ENCODE data around the gene HGF.

The HGF gene

DNA sequence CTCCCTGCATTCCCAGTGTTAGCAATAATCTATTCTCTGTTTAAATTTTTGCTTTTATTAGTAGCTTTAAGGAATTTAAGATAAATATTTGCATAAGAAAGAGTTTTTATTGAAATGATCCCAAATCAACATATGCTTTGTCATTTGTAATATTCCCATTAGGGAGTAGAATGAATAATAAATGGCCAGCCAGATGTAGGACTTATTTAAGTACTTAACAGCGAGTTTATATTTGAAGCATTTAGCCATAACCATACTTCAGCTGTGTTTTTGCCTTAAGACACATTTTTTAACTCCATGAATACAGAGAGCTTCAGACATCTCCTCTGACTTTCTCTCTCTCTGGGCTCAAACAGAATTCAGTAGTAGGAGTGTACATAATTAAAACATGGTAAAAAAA, 103.6 kb downstream of the HGF start:
- in situ Hi-C loops (cut with HindIII; ENCODE audit: low pct_ligation_motif_present, low sequenced_read_pairs): no loop called here
- H3K36me3 ChIP-seq (replicated peaks): no peaks in the 10 kb centered on the region
- no peak overlapping the region for H3K4me3 ChIP-seq (ENCODE audit: low read depth, low read length)
- H3K27ac ChIP-seq: no peak overlapping the region
- H3K27me3 ChIP-seq (replicated peaks): no peaks in the 10 kb centered on the region
- TF ChIP-seq, protein P1, sequence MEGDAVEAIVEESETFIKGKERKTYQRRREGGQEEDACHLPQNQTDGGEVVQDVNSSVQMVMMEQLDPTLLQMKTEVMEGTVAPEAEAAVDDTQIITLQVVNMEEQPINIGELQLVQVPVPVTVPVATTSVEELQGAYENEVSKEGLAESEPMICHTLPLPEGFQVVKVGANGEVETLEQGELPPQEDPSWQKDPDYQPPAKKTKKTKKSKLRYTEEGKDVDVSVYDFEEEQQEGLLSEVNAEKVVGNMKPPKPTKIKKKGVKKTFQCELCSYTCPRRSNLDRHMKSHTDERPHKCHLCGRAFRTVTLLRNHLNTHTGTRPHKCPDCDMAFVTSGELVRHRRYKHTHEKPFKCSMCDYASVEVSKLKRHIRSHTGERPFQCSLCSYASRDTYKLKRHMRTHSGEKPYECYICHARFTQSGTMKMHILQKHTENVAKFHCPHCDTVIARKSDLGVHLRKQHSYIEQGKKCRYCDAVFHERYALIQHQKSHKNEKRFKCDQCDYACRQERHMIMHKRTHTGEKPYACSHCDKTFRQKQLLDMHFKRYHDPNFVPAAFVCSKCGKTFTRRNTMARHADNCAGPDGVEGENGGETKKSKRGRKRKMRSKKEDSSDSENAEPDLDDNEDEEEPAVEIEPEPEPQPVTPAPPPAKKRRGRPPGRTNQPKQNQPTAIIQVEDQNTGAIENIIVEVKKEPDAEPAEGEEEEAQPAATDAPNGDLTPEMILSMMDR (IDR thresholded peaks at IDR 0.05; ENCODE audit: low read depth, low read length, missing control alignments): no peak
- no peak for DNase-seq

DNA sequence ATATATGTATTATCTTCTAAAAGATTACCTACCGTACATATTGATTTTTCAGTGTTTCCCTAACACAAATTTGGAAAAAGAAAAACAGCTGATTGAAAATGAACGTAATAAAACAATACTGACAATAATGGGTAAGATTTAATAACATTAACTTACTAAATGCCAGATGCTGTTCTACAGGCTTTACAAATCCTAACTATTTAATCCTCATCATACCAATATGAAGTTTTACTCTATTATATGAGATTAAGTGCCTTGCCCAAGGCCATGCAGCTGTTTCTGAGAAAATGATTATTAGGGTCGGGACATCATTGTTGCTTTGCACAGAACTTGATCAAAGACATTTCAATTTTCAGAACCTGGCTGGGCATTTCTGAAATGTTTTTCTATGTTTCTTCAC, 104.6 kb downstream of the HGF start:
- H3K27me3 ChIP-seq (replicated peaks): no peaks in the 10 kb centered on the region
- in situ Hi-C loops (cut with HindIII; ENCODE audit: low pct_ligation_motif_present, low sequenced_read_pairs): no loop called here
- no peak for DNase-seq
- no peaks in the 10 kb centered on the region for H3K36me3 ChIP-seq (replicated peaks)
- no peak overlapping the region for H3K27ac ChIP-seq
- TF ChIP-seq, protein P1 (IDR thresholded peaks at IDR 0.05; ENCODE audit: low read depth, low read length, missing control alignments): no peak
- no peak overlapping the region for H3K4me3 ChIP-seq (ENCODE audit: low read depth, low read length)

- no peak overlapping the region for H3K4me3 ChIP-seq (ENCODE audit: low read depth, low read length)
These were observed 105.5 kb downstream of the HGF start for GRCh38 chr7:81664304-81664703.

DNA sequence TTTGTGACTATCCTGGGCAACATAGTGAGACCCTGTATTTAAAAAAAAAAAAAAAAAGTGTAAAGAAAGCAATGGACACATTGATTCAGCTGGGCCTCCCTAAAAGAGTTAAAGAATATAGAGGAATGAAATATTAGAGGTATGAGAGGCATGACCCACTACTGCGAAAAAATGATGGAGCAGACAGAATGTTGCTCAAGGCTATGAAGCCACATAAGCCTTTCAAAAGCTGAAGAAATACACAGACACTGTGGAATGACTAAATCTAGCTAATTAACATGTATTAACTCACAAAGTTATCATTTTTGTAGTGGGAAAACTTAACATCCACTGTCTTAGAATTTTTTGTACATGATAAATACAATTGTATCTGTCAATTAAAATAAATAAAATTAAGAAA, 107.3 kb downstream of the HGF start:
- no peak overlapping the region for H3K27ac ChIP-seq
- TF ChIP-seq, protein P1 (IDR thresholded peaks at IDR 0.05; ENCODE audit: low read depth, low read length, missing control alignments): no peak
- no peak for DNase-seq
- H3K4me3 ChIP-seq (ENCODE audit: low read depth, low read length): no peak overlapping the region
- no peaks in the 10 kb centered on the region for H3K27me3 ChIP-seq (replicated peaks)
- in situ Hi-C loops (cut with HindIII; ENCODE audit: low pct_ligation_motif_present, low sequenced_read_pairs): no loop called here
- no peaks in the 10 kb centered on the region for H3K36me3 ChIP-seq (replicated peaks)

More at GRCh38 chr7:81664304-81664703, 105.5 kb downstream of the HGF start:
- no peak for DNase-seq
- Histone ChIP-seq H3K36me3 (replicated peaks) (no peaks in the 10 kb centered on the region), H3K27me3 (replicated peaks) (no peaks in the 10 kb centered on the region), H3K27ac (no peak overlapping the region)
- TF ChIP-seq, protein P1 (IDR thresholded peaks at IDR 0.05; ENCODE audit: low read depth, low read length, missing control alignments): no peak
- in situ Hi-C loops (cut with HindIII; ENCODE audit: low pct_ligation_motif_present, low sequenced_read_pairs): no loop called here

DNA sequence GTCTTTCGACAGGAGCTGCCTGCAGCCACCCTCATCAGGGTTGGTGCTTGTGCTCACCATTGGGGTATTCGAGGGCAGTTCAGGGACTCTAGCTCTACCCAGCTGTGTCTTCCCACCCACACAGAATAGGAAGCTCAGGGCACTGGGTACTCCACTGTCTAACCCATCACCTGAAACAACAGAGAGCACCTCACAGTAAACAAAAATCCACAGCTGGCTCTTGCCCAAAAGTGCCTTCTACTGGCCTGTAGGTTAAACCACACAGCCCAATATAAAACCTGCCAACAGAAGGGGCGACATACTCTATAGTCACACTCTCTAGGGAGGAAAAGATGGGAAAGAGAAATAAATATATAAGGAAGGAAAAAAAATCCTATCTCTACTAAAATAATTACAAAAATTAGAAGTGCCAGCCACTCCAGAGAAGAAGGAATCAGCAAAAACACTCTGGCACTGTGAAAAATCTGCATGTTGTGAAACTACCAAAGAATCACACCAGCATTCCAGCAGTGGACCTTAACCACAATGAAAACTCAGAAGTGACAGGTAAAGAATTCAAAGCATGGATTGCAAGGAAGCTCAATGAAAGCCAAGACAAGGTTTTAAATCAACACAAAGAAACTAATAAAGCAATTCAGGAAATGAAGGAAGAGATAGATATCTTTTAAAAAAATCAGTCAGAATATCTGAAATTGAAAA, 110.0 kb downstream of the HGF start:
- no peak for DNase-seq
- Histone ChIP-seq H3K27me3 (replicated peaks) (no peaks in the 10 kb centered on the region), H3K27ac (no peak overlapping the region), H3K36me3 (replicated peaks) (no peaks in the 10 kb centered on the region), H3K4me3 (ENCODE audit: low read depth, low read length) (no peak overlapping the region)
- in situ Hi-C loops (cut with HindIII; ENCODE audit: low pct_ligation_motif_present, low sequenced_read_pairs): no loop called here
- TF ChIP-seq, protein P1 (IDR thresholded peaks at IDR 0.05; ENCODE audit: low read depth, low read length, missing control alignments): no peak

DNA sequence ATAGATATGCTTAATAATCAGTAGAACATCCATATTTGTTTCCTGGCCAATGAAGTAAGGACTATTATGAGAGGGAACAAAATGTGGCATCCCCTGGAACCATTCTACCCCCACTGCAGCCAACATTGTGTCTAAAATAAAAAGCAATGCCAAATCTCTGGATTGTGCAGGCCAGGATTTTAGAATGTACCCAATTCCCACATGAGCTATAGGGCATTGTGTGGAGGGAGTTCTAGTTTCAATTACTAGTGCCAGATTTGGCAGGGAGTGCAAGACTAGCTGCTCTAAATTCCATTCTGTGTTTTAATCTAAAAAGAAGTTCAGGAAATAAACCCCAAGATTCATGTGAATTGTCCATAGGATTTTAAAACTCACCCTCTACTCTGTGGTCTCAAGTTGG, 112.3 kb downstream of the HGF start:
- in situ Hi-C loops (cut with HindIII; ENCODE audit: low pct_ligation_motif_present, low sequenced_read_pairs): no loop called here
- H3K36me3 ChIP-seq (replicated peaks): no peaks in the 10 kb centered on the region
- H3K27me3 ChIP-seq (replicated peaks): no peaks in the 10 kb centered on the region
- TF ChIP-seq, protein P1 (IDR thresholded peaks at IDR 0.05; ENCODE audit: low read depth, low read length, missing control alignments): no peak
- no peak for DNase-seq
- H3K27ac ChIP-seq: no peak overlapping the region
- H3K4me3 ChIP-seq (ENCODE audit: low read depth, low read length): no peak overlapping the region
